OCI-LY1 (cell line): ENCODE results near the gene TBX20.
"Not testable (repeated sequence)": the region's sequence is repeated elsewhere in the genome, so short reads cannot be mapped to it uniquely, and the experiment has no call there.

Experiments
- EZH2 ChIP-seq: fragments of 200-600 bp; sonication (generic), shearing (Covaris generic); IDR thresholded peaks from 2 replicates; pipeline ENCODE4 v1.8.0; 2017; ENCODE audit warnings: borderline replicate concordance, mixed run types, mild to moderate bottlenecking, antibody characterized with exemption, low read length, moderate library complexity, mixed read lengths
- TF ChIP-seq, protein P1 (sequence below): fragments of 200-600 bp; sonication (generic), shearing (Covaris generic); IDR thresholded peaks from 2 replicates; pipeline ENCODE4 v1.5.1; 2017; ENCODE audit warnings: mild to moderate bottlenecking, antibody characterized with exemption, low read length, moderate library complexity, mixed read lengths

DNA sequence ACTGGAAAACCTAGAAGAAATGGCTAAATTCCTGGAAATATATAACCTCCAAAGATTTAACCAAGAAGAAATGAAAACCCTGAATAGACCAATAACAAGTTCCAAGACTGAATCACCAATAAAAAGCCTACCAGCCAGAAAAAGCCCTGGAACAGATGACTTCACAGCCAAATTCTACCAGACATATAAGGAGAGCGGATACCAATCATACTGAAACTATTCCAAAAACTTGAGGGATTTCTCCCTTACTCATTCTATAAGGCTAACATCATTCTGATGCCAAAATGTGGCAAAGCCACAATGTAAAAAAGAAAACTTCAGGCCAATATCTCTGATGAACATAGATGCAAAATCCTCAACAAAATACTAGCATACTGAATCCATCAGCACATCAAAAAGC, 86.7 kb downstream of the TBX20 start:
- TF ChIP-seq, protein P1, sequence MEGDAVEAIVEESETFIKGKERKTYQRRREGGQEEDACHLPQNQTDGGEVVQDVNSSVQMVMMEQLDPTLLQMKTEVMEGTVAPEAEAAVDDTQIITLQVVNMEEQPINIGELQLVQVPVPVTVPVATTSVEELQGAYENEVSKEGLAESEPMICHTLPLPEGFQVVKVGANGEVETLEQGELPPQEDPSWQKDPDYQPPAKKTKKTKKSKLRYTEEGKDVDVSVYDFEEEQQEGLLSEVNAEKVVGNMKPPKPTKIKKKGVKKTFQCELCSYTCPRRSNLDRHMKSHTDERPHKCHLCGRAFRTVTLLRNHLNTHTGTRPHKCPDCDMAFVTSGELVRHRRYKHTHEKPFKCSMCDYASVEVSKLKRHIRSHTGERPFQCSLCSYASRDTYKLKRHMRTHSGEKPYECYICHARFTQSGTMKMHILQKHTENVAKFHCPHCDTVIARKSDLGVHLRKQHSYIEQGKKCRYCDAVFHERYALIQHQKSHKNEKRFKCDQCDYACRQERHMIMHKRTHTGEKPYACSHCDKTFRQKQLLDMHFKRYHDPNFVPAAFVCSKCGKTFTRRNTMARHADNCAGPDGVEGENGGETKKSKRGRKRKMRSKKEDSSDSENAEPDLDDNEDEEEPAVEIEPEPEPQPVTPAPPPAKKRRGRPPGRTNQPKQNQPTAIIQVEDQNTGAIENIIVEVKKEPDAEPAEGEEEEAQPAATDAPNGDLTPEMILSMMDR = not testable (repeated sequence)
- not testable (repeated sequence) for TF ChIP-seq EZH2
